Measurements from ENCODE around the gene C1GALT1.

The C1GALT1 gene

GRCh38 chr7:7209412-7210050, 27.2 kb downstream of the C1GALT1 start:
- ChIA-PET CTCF (no interaction called here), POLR2A (no interaction called here)
- H3K4me3 ChIP-seq (ENCODE audit: low read depth, low read length): no peak overlapping the region
- TF ChIP-seq SCRT2 (tag by site-specific recombination; IDR thresholded peaks at IDR 0.05): no peak
- no peak for TF ChIP-seq ZNF2 (tag by site-specific recombination; IDR thresholded peaks at IDR 0.05)
- TF ChIP-seq KLF7 (tag by site-specific recombination; IDR thresholded peaks at IDR 0.05; ENCODE audit: borderline replicate concordance): no peak
- no peak for TF ChIP-seq SCRT1 (tag by site-specific recombination; IDR thresholded peaks at IDR 0.05; ENCODE audit: borderline replicate concordance)
- no peak for TF ChIP-seq ZNF843 (tag by site-specific recombination; IDR thresholded peaks at IDR 0.05)
- no peak for TF ChIP-seq ZNF529 (tag by site-specific recombination; IDR thresholded peaks at IDR 0.05; ENCODE audit: insufficient replicate concordance)
- no peak for TF ChIP-seq ZNF112 (tag by site-specific recombination; IDR thresholded peaks at IDR 0.05)
- TF ChIP-seq ZNF133 (tag by site-specific recombination; IDR thresholded peaks at IDR 0.05): no peak
- TF ChIP-seq, protein P1, sequence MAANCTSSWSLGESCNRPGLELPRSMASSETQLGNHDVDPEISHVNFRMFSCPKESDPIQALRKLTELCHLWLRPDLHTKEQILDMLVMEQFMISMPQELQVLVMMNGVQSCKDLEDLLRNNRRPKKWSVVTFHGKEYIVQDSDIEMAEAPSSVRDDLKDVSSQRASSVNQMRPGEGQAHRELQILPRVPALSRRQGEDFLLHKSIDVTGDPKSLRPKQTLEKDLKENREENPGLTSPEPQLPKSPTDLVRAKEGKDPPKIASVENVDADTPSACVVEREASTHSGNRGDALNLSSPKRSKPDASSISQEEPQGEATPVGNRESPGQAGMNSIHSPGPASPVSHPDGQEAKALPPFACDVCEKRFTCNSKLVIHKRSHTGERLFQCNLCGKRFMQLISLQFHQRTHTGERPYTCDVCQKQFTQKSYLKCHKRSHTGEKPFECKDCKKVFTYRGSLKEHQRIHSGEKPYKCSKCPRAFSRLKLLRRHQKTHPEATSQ (tag by site-specific recombination; IDR thresholded peaks at IDR 0.05): no peak
- no peaks in the 10 kb centered on the region; a peak in 1 of 3 replicates for H3K36me3 ChIP-seq (ENCODE audit: control insufficient read depth in 2 of 2, insufficient read depth in 1 of 2, low read length in 2 of 2)
- H3K9me3 ChIP-seq (ENCODE audit: control insufficient read depth, insufficient read depth, low read depth, low read length): no peaks in the 10 kb centered on the region
- H3K27ac ChIP-seq (ENCODE audit: extremely low read depth, low read depth, low read length): no peak overlapping the region
- no peaks in the 10 kb centered on the region for H3K4me1 ChIP-seq (ENCODE audit: control insufficient read depth, insufficient read depth, low read length)

- Histone ChIP-seq H3K4me1 (ENCODE audit: control insufficient read depth, insufficient read depth, low read length) (no peaks in the 10 kb centered on the region), H3K4me3 (ENCODE audit: low read depth, low read length) (no peak overlapping the region), H3K9me3 (ENCODE audit: control insufficient read depth, insufficient read depth, low read depth, low read length) (no peaks in the 10 kb centered on the region), H3K27ac (ENCODE audit: extremely low read depth, low read depth, low read length) (no peak overlapping the region), H3K36me3 (ENCODE audit: control insufficient read depth in 2 of 2, insufficient read depth in 1 of 2, low read length in 2 of 2) (no peaks in the 10 kb centered on the region; a peak in 1 of 3 replicates)
- POLR2A ChIA-PET: no interaction called here
- CTCF ChIA-PET: no interaction called here
- TF ChIP-seq PRDM10 (tag by site-specific recombination; IDR thresholded peaks at IDR 0.05) (no peak), ZNF366 (tag by site-specific recombination; conservative IDR thresholded peaks at IDR 0.05) (no peak), ZBTB7A (tag by site-specific recombination; IDR thresholded peaks at IDR 0.05; ENCODE audit: low read depth) (no peak), SP2 (tag by site-specific recombination; IDR thresholded peaks at IDR 0.05) (no peak), ZNF148 (tag by site-specific recombination; IDR thresholded peaks at IDR 0.05; ENCODE audit: borderline replicate concordance) (no peak), REPIN1 (tag by site-specific recombination; IDR thresholded peaks at IDR 0.05; ENCODE audit: low read depth) (no peak), ZNF114 (tag by site-specific recombination; IDR thresholded peaks at IDR 0.05) (no peak), ZNF600 (tag by site-specific recombination; IDR thresholded peaks at IDR 0.05) (no peak), TCF7L2 (IDR thresholded peaks at IDR 0.05; ENCODE audit: borderline replicate concordance, low read depth, low read length) (no peak), ZNF174 (tag by site-specific recombination; IDR thresholded peaks at IDR 0.05) (no peak), ZNF623 (tag by site-specific recombination; IDR thresholded peaks at IDR 0.05) (no peak), KLF9 (tag by site-specific recombination; IDR thresholded peaks at IDR 0.05; ENCODE audit: low read depth) (no peak), BCL11A (tag by site-specific recombination; IDR thresholded peaks at IDR 0.05; ENCODE audit: low read depth) (no peak), ZNF843 (tag by site-specific recombination; IDR thresholded peaks at IDR 0.05) (no peak), ZNF202 (tag by site-specific recombination; IDR thresholded peaks at IDR 0.05; ENCODE audit: borderline replicate concordance) (no peak)
- TF ChIP-seq, protein P2, sequence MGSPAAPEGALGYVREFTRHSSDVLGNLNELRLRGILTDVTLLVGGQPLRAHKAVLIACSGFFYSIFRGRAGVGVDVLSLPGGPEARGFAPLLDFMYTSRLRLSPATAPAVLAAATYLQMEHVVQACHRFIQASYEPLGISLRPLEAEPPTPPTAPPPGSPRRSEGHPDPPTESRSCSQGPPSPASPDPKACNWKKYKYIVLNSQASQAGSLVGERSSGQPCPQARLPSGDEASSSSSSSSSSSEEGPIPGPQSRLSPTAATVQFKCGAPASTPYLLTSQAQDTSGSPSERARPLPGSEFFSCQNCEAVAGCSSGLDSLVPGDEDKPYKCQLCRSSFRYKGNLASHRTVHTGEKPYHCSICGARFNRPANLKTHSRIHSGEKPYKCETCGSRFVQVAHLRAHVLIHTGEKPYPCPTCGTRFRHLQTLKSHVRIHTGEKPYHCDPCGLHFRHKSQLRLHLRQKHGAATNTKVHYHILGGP (tag by site-specific recombination; IDR thresholded peaks at IDR 0.05): no peak
These were observed 28.3 kb downstream of the C1GALT1 start for GRCh38 chr7:7210475-7211237.

All from HEK293 (cell line).